CD4-positive, alpha-beta T cell treated with Interferon alpha-2 for 1 hour (primary cell): Measurements from ENCODE around the gene CCND2.
A peak's percentile ranks its signal among the peaks of the same experiment; 100 is the strongest.

Source experiments
- DNase-seq, 2 donors: peaks; one replicate each; pipeline ENCODE4 v3.0.0-alpha.2; 2020 to 2022

Gene CCND2

DNA sequence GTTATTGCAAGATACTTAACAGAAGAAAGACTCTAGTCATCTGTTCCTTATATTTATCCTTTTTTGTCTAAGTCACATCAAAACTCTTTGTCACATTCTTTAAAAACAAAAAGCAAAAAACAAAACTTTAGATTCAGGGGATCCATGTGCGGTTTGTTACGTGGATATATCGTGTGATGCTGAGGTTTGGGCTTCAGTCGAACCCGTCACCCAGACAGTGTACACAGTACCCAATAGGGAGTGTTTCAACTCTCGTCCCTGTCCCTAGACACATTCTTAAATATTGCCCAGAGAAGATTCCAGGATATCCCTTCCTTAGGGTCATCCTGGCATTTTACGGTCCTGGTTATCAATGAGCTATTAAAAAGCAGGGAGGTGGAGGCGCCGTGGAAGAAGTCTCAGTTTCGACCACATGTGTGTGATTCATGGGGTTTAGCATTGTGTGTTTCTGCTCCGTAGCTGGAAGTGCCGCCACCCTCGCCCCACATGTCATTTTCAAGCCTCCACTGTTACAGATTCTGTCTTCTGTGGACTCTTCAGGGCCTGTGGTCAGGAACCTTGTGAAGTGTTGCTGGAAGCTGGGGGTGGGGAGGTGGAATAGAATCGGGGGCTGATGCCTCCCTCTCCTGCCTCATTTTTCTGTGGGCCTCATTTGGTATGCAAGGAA, 19.9 kb downstream of the CCND2 start:
- peak in 1 of 2 donors; percentile 38 for DNase-seq

DNA sequence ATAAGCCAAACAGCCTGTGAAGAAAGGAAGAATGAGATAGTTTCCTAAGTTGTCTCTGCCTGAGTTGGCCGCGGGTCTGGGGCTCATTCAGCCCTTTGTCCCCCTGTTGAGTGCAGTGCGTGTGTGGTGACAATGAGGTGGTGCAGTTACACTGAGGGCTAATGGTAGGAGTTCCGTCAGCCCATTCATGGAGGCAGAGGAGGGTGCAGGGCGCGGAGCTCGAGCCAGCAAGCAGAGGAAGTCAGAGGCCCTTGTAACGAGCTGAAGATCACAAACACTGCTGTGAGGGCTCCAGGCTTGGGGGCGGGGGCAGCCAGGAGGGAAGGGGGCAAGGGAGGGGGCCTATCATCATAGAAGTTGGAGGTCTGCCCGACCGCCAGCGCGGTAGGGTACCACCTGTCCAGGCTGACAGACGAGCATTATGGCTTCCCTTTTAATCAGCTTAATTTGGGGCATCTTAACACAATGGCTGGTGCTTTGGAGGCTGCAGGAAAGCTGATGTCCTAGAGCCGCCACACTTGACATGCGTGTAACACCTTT, 20.5 kb downstream of the CCND2 start:
- DNase-seq: peak in 1 of 2 donors; percentile 38

DNA sequence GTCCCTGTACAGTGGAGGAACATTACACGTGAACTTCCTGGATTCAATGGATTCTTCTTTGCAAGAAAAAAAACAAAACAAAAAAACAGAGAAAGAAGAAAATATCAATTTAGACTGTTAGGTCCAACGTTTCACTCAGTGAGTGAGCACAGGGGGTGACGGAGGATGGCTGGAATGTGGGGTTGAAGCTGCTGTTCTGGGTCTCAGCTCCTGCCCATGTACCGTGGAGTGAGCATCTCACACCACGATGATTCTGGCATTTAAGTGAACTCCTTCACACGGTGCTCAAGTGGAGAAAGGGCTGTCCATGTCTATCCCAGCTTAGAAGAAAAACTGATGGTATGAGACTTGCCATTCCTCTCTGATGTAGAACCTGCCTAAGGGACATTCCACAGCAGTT, 23.2 kb downstream of the CCND2 start:
- no peak for DNase-seq

DNA sequence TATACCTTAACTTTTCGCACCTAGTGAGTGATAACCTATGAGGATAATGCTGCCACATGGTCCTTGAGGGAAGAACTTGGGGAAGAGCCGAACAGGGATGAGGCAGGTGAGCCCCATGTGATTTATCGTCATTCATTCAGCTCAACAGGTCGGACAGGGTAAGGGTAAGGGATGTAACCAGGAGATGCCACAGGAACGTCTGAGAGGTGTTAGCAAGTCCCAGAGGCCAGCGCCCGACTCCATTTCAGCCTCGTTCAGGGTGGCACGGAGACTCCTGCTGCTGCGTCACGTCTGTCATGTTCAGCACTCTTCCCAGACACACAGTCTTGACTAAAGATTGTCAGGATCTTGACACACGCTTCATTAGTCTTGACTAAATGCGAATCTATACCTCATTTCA, 24.1 kb downstream of the CCND2 start:
- DNase-seq: no peak

DNA sequence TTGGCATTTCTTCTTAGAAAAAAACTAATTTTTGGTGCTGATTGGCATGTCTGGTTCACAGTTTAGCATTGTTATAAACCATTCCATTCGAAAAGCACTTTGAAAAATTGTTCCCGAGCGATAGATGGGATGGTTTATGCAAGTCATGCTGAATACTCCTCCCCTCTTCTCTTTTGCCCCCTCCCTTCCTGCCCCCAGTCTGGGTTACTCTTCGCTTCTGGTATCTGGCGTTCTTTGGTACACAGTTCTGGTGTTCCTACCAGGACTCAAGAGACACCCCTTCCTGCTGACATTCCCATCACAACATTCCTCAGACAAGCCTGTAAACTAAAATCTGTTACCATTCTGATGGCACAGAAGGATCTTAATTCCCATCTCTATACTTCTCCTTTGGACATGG, 27.3 kb downstream of the CCND2 start:
- no peak for DNase-seq

DNA sequence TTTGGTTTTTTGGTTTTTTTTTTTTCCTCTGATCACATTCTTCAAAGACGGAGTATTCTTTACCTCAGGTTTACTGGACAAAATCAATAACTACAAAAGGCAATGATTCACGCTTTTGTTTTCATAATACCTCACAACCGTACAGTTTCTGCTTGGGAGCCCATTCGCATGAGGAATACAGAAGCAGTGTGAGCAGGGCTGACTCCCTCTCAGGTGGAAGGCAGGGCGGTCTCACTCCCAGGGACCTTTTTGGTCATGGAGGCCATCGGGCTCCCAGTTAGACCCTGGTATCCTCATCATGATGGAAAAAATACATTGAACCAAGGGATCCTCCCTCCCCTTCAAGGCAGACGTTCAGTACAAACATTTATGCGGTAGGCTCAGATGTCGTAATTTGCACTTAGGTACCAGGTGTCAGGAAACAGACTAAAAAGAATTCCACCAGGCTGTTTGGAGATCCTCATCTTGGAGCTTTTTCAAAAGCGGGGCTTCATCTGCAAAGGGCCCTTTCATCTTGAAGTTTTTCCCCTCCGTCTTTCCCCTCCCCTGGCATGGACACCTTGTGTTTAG, 28.5 kb downstream of the CCND2 start:
- no peak for DNase-seq

DNA sequence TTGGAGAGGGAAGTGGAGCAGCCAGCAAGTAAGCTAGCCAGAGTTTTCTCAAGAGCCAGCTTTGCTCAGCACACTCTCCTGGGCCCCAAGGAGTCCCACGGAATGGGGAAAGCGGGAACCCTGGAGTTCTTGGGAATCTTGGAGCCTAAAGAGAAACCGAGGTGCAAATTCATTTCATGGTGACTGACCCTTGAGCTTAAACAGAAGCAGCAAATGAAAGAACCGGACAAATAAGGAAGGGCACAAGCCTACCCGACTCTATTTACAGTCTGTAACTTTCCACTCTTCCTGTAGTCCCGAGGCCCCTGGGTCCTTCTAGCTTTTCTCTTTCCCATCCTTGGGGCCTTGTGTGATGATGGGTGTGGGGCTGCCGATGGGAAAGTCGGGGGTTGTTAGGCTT, 29.3 kb downstream of the CCND2 start:
- no peak for DNase-seq

DNA sequence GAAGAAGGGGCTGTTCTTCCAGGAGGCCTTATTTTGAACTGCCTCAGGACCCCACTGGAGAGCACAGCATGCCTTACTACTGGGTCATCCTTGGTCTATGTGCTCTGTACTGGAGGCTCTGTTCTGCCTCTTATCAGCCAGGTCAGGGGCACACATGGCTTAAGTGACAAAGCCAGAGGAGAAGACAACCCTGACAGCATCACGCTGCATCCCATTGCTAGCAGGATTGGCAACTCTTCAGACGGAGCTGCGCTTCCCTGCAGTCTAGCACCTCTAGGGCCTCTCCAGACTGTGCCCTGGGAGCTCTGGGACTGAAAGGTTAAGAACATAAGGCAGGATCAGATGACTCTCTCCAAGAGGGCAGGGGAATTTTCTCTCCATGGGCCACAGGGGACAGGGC, 30.2 kb downstream of the CCND2 start:
- DNase-seq: no peak

DNA sequence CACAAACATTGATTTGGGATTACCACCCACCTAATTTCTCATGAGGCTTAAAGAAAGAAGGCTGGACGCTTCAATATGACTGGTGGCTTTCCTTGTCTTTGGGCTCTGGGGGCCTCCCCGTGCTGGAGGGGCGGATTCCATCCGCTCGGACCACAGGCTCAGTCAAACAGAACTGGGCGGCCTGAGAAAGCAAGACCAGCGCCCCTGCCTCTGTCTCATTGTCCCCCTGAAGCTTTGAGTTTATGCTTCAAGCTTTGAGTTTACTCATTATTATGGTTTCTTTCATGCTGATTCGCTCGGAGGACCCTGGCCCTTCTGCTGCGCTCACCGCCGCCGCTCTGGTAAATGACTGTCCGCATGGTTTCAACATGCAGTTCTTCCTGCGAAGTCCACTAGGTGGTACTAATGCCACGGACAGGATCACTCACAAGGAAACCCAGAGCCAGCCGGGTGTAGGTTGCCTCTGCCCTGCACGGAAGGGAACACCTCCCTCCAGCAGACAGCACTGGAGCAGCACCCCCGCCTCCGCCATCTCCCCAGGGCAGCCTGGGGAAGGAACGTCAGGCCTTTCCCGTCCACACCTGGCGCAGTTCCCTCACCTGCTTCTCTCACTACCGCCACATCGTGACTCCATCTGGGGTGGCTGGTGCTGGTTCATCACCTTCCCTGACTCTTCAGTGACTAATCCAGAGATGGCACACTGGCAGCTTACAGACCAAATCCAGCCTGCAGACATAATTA, 34.2 kb downstream of the CCND2 start:
- DNase-seq: no peak

DNA sequence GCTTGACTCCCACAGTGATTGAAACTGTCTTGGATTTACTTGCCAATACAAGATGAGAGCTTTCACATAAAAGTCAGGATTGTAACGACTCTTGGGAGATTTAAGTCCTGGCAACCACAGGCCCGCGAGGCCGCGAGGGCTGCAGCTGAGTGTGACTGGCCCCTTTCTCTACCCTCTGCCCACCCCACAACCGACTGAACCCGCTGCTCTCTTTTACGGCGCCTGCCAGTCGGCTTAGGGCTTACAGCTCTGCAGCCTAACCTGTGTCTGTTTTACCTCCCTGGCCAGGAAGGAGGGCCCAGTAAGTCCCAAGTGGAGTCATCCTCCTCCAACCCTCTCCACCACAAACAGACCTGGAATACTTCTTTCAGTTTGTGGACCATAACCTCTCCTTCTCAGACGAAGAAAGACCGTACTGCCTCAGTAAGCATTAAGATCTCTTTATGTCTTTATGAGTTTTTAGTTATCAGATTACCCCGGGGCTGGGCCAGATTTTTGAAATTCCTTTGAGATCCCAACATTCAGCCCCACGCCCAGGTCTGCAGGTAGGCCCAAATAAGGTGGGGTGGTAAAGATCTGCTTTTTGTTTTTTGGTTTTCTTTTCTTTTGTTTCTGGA, 34.9 kb downstream of the CCND2 start:
- no peak for DNase-seq

DNA sequence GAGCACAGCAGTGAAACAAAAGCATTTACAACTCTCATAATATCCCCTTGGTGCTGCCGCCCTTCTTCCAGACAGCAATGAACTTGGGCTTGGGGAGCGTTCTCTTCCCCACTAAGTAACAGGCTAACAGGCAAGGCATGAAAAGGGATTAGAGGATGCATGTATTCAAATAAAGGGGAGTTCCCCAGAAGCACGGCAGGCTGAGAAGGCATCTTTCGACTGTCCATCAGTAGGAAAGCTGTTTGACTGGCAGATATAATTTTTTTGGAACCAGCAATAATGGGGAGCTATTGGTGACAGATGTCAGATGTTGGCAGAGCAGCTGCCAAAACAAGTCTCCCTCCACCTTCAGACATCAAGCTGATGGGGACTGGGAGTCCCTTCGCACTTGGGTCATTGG, 38.2 kb downstream of the CCND2 start:
- DNase-seq: no peak

DNA sequence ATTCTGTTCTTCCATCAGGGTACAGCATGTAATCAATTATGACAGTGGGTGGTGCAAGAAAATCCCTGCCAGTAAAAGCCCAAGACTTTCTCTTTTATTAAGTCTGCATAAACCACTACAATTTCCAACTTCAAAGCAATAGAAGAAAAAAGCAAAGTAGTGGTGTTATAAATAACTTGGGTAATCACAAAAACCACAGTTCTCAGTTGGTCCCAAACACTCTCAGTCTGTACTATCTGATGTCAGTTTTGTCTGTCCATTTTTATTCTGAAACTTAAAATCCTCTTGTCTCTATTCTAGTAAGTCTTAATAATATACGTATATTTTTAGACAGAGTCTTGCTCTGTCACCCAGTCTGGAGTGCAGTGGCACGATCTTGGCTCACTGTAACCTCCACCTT, 38.7 kb downstream of the CCND2 start:
- no peak for DNase-seq

DNA sequence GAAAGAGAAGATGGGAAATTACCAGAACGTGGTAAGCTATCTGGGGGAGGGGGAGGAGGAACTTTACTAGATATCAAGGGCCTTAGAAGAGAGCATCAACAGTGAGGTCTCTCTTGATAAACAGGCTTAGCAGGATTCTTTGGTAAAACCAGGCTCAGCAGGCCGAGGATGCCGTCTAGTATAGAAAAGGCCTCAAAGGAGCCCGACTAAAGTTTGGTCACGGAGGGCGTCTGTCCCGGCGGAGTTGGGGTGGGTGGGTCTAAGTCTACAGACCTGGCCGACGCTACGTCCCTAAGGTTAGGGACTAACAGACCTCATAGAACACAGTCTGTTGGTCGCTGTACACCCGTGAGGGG, 46.9 kb downstream of the CCND2 start:
- DNase-seq: no peak

DNA sequence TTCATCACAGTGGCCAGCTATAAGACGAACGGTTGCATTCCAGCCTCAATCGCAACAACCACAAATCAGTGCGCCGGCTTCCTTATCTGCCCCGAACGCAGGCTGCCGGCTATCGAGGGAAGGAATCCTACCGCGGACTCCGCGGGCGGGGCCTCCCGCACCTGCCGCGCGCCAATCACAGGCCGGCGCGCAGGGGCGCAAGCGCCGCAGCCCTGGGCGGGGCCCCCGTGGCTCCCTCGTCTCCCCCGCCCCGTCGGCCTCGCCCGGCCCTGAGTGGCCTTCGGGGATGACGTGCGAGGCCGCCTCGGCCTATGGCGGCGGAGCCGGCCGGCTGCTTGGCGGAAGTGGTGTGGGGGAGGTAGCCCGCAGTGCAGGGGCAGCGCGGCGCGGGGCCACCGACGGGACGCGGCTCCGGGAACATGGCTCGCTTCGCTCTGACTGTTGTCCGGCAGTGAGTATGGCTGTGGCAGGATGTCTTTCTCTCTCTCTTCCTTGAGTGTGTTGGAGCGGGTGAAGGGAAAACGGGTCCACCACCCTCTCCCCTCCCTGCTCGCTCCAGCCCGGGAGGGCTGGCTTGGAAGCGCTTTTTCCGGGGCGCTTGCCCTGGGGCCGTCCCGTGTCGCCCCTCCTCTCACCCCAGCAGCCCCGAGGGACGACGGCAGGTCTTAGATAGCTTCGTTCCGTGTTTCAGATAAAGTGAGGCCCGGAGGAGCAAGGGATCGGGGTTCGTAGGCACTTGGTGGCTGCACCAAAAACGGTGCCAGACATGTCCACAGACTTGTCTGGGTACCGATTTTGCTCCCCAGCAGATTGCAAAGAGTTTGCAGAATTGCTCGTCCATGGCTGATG, 47.5 kb downstream of the CCND2 start, which contains the start of gene TIGAR:
Gene TIGAR (plus strand): TSS at position 361 of the 849 bp plus-strand sequence. CDS start 59 bp downstream, at position 420.
- peak; percentile 90 to 93 for DNase-seq

DNA sequence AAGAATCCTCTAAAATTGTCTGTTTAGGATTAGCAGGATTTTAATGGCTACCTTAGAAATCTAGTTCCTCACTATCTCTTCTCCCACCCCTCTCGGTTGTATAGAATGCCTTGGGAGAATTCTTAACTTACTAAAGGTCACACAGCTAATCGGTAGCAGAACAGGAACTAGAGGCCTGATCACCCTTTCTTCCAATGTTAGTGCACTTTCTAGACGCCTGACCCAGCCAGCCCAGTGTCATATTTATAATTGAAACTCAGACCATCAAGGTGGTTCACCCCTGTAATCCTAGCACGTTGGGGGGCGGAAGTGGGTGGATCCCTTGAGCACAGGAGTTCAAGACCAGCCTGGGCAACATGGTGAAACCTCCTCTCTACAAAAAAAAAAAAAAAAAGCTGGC, 49.2 kb downstream of the CCND2 start:
- no peak for DNase-seq
